HG02943 (cell line): Measurements from ENCODE around the gene C1orf116.

Experiments
- ATAC-seq: cut with Tn5 transposase; IDR thresholded peaks from one replicate; pipeline ENCODE4 v1.9.1; 2021; ENCODE audit warnings: mild to moderate bottlenecking, low read depth, moderate library complexity; ENCODE audit not compliant: unreplicated experiment

Gene C1orf116

DNA sequence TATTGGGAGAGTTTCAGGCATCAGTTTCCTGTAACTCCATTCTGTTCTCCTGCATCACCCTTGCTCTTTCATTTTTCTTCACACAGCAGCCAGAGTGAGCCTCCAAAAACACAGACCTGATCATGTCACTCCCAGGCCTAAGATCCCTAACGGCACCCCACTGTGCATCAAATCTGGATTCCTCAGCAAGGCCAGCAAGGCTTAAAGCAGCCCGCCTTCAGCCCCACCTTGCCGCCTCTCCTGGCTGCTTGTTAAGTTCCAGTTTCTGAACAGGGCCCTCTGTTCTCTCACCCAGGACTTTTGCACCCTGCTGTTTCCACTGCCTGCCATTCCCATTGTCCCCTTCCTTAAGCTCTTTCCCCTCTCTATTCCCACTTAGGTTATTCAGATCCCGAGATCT, 29.3 kb downstream of the C1orf116 start:
- ATAC-seq: no peak

DNA sequence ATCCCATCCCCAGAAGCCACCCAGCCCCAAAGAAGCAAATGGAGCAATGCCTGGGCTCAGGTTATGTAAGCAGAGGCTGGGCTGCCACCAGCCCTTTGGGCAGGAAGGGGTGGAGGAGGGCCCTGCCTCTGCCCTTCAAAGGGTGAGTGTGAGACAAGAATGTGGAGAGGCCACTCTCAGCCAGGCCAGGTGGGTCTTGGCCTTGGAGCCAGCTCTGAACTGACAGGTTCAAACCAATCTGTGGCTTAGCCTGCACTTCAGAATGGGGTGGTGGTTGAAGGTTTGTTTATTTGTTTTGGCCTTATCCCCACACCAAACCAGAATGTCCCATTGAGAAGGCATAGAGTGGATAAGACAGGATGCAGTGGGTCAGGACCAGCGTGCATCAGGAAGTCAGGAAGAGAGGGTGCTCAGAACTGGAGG, 29.8 kb downstream of the C1orf116 start:
- ATAC-seq: no peak

DNA sequence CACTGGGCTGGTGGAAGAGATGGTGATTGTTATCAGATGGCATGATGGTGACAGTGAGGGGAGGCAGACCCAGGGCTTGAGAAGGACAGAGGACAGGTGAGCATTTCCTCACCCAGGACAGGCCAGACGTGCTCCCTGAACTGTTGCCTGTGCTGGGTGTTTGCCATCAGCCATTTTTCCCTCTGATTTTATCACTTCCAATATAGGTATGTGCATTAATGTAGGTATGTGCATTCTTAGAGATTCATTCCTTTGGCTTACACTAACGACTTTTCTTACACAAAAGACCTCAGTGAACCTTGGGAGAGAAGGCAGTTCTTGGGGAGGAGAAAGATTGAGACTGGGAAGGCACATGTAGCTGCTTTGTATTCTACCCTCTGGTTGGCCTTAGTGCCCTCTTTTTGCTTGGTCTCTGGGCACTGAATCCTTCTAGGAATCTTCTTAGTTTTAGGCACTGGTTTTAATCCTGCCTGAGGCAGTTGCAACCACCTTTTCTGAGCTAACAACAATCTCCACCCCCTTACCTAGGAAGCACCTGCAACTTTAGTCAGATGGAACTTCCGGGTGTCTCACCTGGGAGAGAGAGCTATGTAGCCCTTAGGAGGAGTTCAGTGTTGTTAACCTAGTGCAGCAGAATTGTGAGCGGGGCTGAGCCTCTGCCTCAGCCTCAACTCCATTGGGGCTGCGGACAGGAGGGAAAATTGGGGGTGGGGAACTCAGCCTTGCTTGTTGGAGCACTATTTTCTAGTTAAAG, 30.9 kb downstream of the C1orf116 start:
- ATAC-seq: no peak

DNA sequence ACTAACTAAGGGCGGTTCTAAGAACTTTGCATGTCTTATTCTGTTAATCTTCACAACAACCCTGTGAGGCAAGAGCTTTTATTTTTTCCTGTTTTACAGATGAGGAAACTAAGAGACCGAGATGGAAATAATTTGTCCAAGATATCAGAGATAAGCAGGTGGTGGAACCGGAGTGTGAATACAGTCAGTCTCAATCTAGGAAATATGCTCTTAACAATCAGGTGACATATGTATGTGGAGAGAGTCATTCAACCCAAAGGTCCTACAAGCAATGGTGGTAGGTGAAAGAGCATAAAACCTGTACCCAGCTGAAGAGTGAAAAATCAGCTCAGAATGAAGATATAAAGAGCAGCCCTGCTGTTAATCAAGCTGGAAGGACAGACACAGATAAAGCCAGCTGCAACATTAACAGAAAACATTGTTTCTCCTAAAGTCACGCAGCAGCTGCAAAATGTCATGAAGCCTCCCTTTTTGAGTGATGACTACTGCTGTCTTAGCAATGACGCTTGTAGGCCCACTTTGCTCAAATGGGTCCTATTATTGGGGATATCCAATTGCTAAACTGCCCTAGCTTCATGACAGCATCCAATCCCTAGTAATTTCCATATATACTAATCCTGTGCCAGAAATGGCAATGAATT, 31.8 kb downstream of the C1orf116 start:
- ATAC-seq: no peak

DNA sequence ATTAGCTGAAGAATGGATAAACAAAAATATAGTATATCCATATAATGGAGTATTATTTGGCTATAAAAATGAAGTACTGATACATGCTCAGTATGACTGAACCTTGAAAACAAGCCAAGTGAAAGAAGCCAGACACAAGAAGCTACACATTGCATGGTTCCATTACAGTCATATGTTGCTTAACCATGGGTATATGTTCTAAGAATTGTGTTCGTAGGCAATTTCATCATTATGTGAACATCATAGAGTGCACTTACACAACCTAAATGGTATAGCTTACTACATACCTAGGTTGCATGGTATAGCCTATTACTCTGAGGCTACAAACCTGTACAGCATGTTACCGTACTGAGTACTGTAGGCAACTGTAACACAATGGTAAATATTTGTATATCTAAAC, 33.7 kb downstream of the C1orf116 start:
- no peak for ATAC-seq

DNA sequence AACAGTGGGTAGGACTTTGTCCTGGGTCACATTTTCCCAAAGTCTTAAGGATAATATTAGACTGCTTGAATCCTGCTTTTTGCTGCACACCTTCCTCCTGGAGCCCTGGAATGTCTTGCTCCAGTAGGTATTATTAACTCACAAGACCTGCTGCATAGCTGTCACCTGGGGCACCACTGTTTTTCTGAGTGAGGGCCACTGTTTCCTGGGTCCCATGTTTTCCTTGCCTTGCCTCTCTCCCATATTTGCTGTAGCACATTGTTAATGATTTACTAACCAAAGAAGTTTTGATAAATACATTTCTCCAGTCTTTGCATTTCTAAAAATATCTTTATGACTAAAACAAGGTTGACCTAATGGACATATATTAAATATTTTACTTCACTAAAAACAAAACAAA, 39.8 kb downstream of the C1orf116 start:
- no peak for ATAC-seq

DNA sequence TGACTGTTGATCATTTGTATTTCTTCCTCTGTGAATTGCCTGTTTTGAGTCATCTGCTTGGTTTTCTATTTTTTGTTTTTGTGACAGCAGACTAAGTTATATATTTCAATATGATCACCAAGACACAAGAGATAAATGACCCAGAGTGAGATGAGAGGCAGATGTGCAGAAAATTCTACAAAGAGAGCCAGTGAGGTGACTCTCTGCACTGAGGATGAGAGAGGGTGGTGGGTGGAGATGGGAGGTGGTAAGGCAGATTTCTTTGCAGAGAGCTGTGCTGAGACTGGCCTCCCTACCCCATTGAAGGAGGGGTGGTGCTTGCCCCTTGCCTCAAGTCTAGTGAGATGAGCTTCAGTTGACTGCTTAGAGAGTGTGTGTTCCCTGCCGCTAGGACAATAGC, 44.7 kb downstream of the C1orf116 start:
- ATAC-seq: no peak

DNA sequence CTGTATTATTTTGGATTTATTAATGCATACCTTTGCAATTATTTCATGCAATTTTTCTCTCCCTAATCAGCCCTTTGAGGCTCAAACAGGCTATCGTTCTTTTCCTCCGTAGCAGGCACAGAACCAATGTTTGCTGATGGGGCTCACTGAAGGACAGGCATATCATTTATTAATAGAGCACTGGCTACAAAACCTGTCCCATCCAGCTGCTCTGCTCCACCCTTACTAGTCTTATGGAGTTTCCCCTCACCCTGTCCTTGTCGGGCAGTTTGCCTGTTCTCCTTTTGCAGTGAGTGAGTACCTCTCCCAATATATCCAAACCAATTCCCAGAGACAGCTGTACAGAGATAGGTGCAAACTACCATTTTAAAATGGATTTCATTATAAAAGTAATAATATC, 45.7 kb downstream of the C1orf116 start:
- ATAC-seq: no peak

DNA sequence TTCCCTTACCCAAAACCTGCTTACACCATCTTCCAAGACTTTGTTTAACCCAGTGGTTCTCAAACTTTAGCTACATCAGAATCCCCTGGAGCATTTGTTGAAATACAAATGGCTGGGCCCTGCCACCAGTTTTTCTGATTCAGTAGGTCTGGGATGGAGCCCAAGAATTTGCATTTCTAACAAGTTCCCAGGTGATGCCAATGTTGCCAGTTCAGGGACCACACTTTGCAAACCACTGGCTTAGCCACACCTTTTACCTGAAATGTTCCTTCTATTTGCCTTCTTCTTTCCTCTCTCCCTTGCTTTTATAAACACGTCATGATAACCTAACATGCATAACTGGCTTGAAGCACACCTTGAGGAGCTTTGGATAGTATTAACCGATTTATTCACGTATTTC, 46.2 kb downstream of the C1orf116 start:
- ATAC-seq: no peak

DNA sequence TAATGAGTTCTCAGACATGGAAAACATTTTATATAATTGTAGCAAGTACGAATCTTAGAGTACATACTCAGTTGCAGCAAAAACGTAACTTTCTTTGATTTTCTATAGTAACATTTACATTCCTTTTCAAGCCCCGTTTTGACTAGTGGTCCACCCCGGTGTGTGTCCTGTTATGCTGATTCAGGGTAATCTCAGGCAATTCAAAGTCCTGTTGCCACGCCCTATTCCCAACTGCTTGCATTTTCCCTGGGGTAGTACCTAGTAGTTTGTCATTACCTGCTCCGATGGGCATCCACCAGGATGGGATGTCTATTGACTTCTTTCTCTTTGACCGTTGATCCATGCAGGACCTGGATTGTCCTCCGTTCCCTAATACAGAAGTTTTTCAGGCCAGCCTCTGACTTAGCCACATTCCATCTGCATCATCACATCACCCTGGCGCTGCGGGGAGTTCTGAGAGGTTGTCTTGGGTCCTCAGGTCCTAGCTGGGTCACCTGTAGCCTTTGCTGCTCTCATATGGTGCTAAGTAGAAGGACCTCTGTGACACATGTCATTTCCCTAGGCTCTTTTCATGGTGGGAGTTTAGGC, 47.3 kb downstream of the C1orf116 start:
- ATAC-seq: no peak

DNA sequence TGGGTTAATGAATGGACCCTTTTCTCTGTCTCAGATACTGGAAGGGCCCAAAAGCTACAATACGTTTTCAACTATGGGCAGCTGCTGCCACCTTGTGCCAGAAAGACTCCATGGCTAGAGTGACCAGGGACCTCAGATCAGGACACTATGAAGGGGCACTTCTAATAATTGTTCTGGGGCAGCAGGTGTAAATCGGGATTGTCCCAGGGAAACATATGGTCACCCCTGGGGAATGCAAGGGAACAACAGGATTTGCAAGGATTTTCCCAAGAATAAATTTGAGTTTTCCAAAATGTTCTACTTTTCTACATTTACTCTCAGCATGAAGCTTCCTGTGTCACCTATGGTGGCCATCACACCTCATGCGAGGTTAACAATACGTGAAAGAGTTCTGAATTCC, 50.3 kb downstream of the C1orf116 start:
- ATAC-seq: peak; percentile 71

DNA sequence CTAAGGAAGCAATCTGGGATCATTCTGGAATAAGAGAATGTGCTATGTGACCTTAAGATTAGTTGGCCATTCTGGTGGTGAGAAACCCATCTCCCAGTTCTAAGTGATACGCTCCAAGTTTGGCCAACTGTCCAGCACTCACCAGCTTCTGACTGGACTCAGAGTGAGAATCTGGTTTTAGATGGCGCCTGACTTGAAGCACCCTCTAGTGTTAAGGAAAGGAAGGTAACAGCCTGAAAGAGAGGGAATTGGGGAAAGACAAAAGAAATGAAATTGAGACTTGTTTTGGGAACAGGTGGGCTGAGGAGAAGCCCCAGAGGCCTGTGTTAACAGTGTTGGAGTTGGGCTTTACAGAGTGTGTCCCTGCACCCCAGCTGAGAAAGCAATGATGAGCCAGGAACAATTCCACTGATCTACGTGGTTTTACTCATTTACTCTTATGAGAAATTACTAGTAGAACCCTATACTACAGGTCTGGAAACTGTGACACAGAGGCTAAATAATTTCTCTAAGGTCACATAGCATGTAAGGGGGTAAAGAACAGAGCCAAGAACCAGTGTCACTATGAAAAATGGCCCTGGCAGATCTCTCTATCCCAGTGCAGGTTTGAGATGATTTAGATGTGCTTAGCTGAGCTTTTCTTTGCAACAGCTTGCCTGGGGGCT, 53.0 kb downstream of the C1orf116 start:
- ATAC-seq: no peak

DNA sequence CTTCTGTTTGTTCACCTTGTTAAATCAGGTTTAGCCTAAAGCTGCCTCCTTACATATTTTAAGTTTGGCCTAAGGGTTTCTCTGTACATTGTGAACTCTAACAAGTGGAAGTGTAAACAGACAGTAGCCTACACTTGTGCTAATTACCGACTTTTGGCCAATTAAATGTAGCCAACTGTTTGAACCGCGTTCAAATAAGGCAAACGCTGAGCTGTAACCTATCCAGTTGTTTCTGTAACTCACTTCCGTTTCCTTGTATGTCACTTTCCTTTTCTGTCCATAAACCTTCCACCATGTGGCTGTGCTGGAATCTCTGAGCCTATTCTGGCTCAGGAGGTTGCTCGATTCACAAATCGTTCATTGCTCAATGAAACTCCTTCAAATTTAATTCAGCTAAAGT, 54.3 kb downstream of the C1orf116 start:
- ATAC-seq: no peak

DNA sequence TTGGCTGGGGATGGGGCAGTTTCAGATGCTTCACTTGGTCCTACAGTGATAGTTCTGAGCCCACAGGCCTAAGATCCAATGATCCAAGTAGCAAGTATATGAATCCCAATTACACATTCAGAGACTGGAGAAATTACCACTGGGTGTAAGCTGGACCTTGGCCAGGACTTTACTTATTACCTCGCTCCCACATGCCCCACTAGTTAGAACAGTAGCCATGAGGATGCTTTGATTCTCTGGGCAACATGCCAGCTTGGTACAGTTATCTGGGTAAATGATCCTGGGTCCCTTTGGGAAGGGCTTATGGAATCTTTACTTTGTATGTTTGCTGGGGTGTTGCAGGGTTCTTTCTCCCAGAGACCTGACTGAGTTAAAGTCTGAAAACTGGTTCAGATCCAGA, 57.2 kb downstream of the C1orf116 start:
- no peak for ATAC-seq

DNA sequence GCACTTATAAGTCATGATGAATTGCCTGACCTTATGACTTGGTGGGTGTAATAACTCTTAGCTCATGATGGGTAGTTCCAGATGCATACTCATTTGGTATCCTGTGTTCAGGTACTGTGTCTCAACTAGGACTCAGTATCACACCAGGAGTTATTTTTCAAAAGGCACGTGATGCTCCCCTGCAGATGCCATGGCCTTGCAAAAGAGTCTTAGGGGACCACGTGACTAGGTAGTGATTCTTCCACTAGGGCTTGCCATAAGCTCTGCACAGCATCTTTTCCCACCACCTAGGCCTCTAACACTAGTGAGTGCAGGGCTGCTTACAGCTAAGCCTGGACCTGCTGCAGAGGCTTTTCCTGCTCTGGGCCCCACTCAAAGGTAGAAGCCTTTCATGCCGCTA, 58.4 kb downstream of the C1orf116 start:
- ATAC-seq: no peak

DNA sequence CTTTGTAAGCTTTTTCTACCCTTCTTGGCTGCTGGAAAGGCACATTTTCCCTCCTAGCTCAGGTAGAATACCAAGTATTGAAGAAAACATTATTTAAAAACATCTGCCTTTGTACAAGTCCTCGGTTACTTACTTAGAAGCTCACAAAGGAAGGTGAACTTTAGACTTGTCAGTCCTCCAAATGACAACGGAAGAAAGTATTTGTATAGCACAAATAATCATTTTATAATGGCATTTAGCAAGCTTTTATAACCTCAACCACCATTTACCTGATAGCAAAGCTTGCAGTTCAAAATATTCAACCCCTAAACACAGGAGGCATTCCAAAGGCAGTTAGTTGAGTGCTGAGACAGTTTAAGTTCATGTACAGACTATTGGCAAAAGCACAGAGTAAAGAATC, 59.8 kb downstream of the C1orf116 start:
- ATAC-seq: no peak

DNA sequence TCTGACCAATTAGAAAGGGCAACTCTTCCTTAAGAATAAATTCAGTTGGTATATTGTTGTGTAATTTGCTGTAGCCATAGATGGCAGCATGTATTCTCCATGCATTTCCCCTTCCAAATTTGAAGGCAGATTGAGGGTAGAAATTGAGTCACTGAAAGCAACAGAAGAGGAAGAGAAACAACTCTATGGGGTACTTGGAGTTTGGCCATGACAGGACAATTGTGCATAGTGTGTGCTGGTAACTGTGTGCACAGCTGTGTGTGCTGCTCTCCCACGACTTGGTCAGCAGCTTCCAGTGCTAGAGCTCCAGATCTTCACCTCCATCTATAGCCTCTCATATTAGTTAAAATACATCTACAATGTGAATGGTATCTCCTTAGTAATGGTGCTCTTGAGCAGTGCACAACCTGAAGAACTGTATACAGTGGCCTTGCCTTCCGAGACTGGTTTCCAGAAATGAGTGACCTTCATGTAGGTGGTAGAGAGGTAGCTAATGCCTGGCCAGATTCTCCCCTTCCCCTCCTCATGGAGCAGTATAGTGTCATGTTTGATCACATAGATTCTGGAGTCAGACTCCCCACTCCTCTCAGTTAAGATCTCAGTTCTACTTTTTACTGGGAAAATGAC, 61.4 kb downstream of the C1orf116 start:
- ATAC-seq: no peak

DNA sequence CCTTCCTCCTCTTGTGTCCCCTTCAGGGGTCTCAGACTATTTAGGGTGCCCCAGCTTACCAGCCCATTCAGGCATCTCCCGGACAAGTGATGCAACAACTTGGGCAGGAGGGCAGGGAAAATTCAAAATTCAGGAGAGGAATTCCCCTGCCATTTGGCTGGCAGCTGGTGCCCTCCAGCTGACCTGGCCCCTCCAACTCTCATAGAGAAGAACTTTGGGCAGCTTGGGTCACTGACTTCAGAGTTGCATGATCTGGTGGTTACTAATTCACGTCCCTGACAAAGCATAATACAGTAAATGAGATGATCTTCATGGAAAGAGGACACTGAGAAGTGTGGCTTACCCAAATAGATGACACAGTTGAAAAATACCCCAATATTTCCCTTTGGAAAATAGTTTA, 62.1 kb downstream of the C1orf116 start, which contains the start of gene FCAMR:
Gene FCAMR, minus strand, starts transcription at position 15 of the 400 bp plus-strand sequence. CDS start 335 bp downstream, outside the sequence.
- ATAC-seq: no peak

DNA sequence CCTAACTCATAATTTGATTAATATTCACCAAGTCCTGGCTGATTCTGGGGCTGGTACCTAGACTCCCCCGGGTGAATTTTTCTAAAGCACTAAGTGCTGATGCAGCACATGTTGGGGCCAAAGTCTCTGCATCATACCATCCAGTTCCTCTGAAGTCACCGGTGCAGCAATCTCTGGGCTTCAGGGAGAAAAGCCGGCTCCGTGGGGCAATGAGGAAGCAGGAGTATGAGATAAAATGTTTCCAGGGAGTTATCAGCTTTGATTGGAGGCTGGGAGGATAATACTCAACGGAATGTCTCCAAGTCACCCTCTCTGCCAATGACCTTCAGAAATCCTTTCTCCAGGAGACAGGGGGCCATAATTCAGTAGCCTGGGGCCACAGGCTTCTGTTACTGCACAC, 63.5 kb downstream of the C1orf116 start:
- no peak for ATAC-seq
